ENCODE results near the gene PAPPA2. TPM values are rescaled to one million over a fixed set of nuclear protein-coding genes. Genes with fewer than 3 reads are reported as not detected.

PAPPA2 gene
- total and polyA plus RNA-seq, 9 of the 15 experiments (the other 6 are each of a cell fraction or from before 2014, with no cell fraction given) = 0.01 to 0.15 (median 0.05) TPM; not detected in 2

GRCh38 chr1:176557543-176558258 is 94.7 kb downstream of the PAPPA2 start:
- Histone ChIP-seq H3K27ac (ENCODE audit: extremely low read depth, low read depth, low read length) (no peak overlapping the region), H3K9me3 (replicated peaks; ENCODE audit: control insufficient read depth, insufficient read depth, low read depth, low read length) (no peaks in the 10 kb centered on the region), H3K9me1 (ENCODE audit: control insufficient read depth, insufficient read depth, low read length) (no peaks in the 10 kb centered on the region), H3K36me3 (ENCODE audit: control insufficient read depth, insufficient read depth, low read length) (no peaks in the 10 kb centered on the region), H3K27me3 (ENCODE audit: control insufficient read depth in 2 of 2, insufficient read depth in 2 of 2, low read length in 2 of 2) (peaks cover 10 to 18% of the 10 kb centered on the region in 2 experiments; a peak in 4 of 5 replicates), H3K4me1 (replicated peaks in 1 of 2; ENCODE audit: control insufficient read depth in 2 of 2, insufficient read depth in 2 of 2, low read length in 2 of 2) (no peaks in the 10 kb centered on the region), H4K20me1 (replicated peaks; ENCODE audit: control insufficient read depth, insufficient read depth, low read length) (no peaks in the 10 kb centered on the region), H3K4me2 (ENCODE audit: insufficient read depth, low read length) (no peak overlapping the region), H3K4me3 (no peak overlapping the region), H3K9ac (ENCODE audit: insufficient read depth in 1 of 2, low read depth in 2 of 2, low read length in 2 of 2) (no peak overlapping the region), H3K79me2 (ENCODE audit: control insufficient read depth, insufficient read depth, low read length) (no peaks in the 10 kb centered on the region), H2AFZ (ENCODE audit: low read depth, low read length) (no peak overlapping the region)
- in situ Hi-C loops (cut with MboI) (loop anchor here (5.0 to 25.0 kb wide), 2 partner anchors 325 to 1380 kb away; no protein-coding TSS in a partner anchor), intact Hi-C loops (cut with micrococcal nuclease) (loop anchor here (2.0 kb wide), 1 partner anchor 183 kb away; no protein-coding TSS in a partner anchor)
- no peak for TF ChIP-seq MEF2A (IDR thresholded peaks at IDR 0.05; ENCODE audit: control insufficient read depth, low read depth, low read length)
- TF ChIP-seq CGGBP1 (CRISPR knock-in tag; IDR thresholded peaks at IDR 0.05) = no peak
- no peak for TF ChIP-seq ZSCAN32 (CRISPR knock-in tag; IDR thresholded peaks at IDR 0.05)
- no peak for TF ChIP-seq TAF1 (IDR thresholded peaks at IDR 0.05; ENCODE audit: control insufficient read depth, extremely low read depth, insufficient read depth, low read length, severe bottlenecking)
- no peak for TF ChIP-seq NBN (IDR thresholded peaks at IDR 0.05; ENCODE audit: low read depth)
- no TSS peak for BruUV-seq (replicated peaks)
- no peak for DNase-seq (ENCODE audit: extremely low read depth in 1 of 4, low spot score in 3 of 4)
- ChIA-PET POLR2A (interaction anchor here (0.7 kb wide), 1 partner anchor 139 kb away, joined by 3 read pairs; no protein-coding TSS in a partner anchor), CTCF (ENCODE audit: low intra/inter-chr PET ratio) (interaction anchor here (0.6 kb wide), 1 partner anchor 8 kb away, joined by 3 read pairs; no protein-coding TSS in a partner anchor)
- WGBS (ENCODE audit: insufficient coverage, low coverage, missing lambda C conversion rate) = 3% methylated on average over 2 of the region's 2 CpGs
- FAIRE-seq = no peak
- no peak for ATAC-seq
